BJ (cell line): ENCODE data around the gene ZNF385D. TPM values are rescaled to one million over a fixed set of nuclear protein-coding genes. Genes with fewer than 3 reads are reported as not detected.

ENCODE experiments used
- CTCF ChIA-PET: fragments of 350-600 bp; formaldehyde crosslinking; extraction: SDS; loops from one replicate; lab custom pipeline; 2021; ENCODE audit warnings: antibody characterized with exemption, inconsistent platforms; lab: Yijun Ruan, JAX
- POLR2A ChIA-PET: fragments of 300-600 bp; sonication (Branson Sonifier 250); formaldehyde crosslinking; extraction: SDS; loops from one replicate; lab custom pipeline; 2021; ENCODE audit warnings: antibody characterized with exemption; lab: Charles Lee
- DNase-seq: peaks from one replicate; pipeline ENCODE4 v3.0.0-alpha.2; 2011; ENCODE audit warnings: low read depth
- H3K27me3 ChIP-seq: 2 replicates; pipeline ENCODE4 v1.6.0; 2011; ENCODE audit warnings: low read length; ENCODE audit not compliant: control insufficient read depth, insufficient read depth
- H3K36me3 ChIP-seq: 2 replicates; pipeline ENCODE4 v1.5.1; 2011; ENCODE audit warnings: low read length; ENCODE audit not compliant: control insufficient read depth, insufficient read depth
- H3K4me3 ChIP-seq: 2 replicates; pipeline ENCODE4 v1.5.1; 2011; ENCODE audit warnings: low read depth, mild to moderate bottlenecking, control low read depth, low read length
- CTCF ChIP-seq: IDR thresholded peaks from 2 replicates; pipeline ENCODE4 v1.5.1; 2011; ENCODE audit warnings: low read depth, mild to moderate bottlenecking, control low read depth, inconsistent platforms, low read length, moderate library complexity; ENCODE audit not compliant: insufficient read depth
- polyA plus RNA-seq: library from polyadenylated mRNA; depleted of rRNA; stranded (reverse); fragments of >200 nt; gene quantifications from 2 replicates; pipeline ENCODE4 v1.2.3, GENCODE V29; 2011

The ZNF385D gene
- polyA plus RNA-seq, 1 experiment = 2.2 TPM

GRCh38 chr3:21618695-21619094 lies 132.3 kb downstream of the ZNF385D start:
- TF ChIP-seq CTCF = no peak
- DNase-seq = no peak
- no peaks in the 10 kb centered on the region for H3K36me3 ChIP-seq
- H3K4me3 ChIP-seq = no peak overlapping the region
- POLR2A ChIA-PET = no interaction called here
- CTCF ChIA-PET = no interaction called here
- H3K27me3 ChIP-seq = no peaks in the 10 kb centered on the region

- ChIA-PET POLR2A (interaction anchor here (0.6 kb wide), 1 partner anchor 1539 kb away, joined by 6 read pairs; no protein-coding TSS in a partner anchor), CTCF (interaction anchor here (0.6 to 0.9 kb wide), 2 partner anchors 16 to 332 kb away, joined by 3 read pairs; no protein-coding TSS in a partner anchor)
- Histone ChIP-seq H3K36me3 (no peaks in the 10 kb centered on the region), H3K4me3 (no peak overlapping the region), H3K27me3 (no peaks in the 10 kb centered on the region)
- TF ChIP-seq CTCF = no peak
- no peak for DNase-seq
These were observed 137.5 kb downstream of the ZNF385D start for GRCh38 chr3:21613372-21614070.

- POLR2A ChIA-PET = no interaction called here
- CTCF ChIA-PET = no interaction called here
- DNase-seq = no peak
- H3K36me3 ChIP-seq = no peaks in the 10 kb centered on the region
- TF ChIP-seq CTCF = no peak
- H3K4me3 ChIP-seq = no peak overlapping the region
- no peaks in the 10 kb centered on the region for H3K27me3 ChIP-seq
These were observed 149.8 kb downstream of the ZNF385D start for GRCh38 chr3:21601178-21601577.

- DNase-seq = no peak
- no peak for TF ChIP-seq CTCF
- no peaks in the 10 kb centered on the region for H3K27me3 ChIP-seq
- no peaks in the 10 kb centered on the region for H3K36me3 ChIP-seq
- H3K4me3 ChIP-seq = no peak overlapping the region
- ChIA-PET POLR2A (no interaction called here), CTCF (no interaction called here)
These were observed 151.1 kb downstream of the ZNF385D start for GRCh38 chr3:21599890-21600289.

- no peak for DNase-seq
- no peaks in the 10 kb centered on the region for H3K36me3 ChIP-seq
- H3K27me3 ChIP-seq = no peaks in the 10 kb centered on the region
- TF ChIP-seq CTCF = no peak
- no peak overlapping the region for H3K4me3 ChIP-seq
- ChIA-PET CTCF (no interaction called here), POLR2A (no interaction called here)
These were observed 158.2 kb downstream of the ZNF385D start for GRCh38 chr3:21592828-21593227.
